Erythroblast (primary cell): ENCODE results near the gene CACNG6.

Source experiments
- DNase-seq, 2 experiments: peaks; one replicate each; lab custom pipeline; 2025; lab: John Stamatoyannopoulos, UW
- GATA1 ChIP-seq: IDR thresholded peaks from 2 replicates; pipeline ENCODE4 v1.6.1; 2011; ENCODE audit warnings: low read depth, mild to moderate bottlenecking, control low read depth, low read length, moderate library complexity
- POLR2A ChIP-seq: IDR thresholded peaks from 2 replicates; pipeline ENCODE4 v1.6.1; 2011; ENCODE audit warnings: mild to moderate bottlenecking, low read length

The CACNG6 gene

GRCh38 chr19:53960187-53960586 lies 31.2 kb upstream of the CACNG6 start:
- TF ChIP-seq POLR2A (no peak), GATA1 (no peak)
- no peak for DNase-seq

GRCh38 chr19:53960886-53961285 lies 30.6 kb upstream of the CACNG6 start:
- no peak for TF ChIP-seq POLR2A

GRCh38 chr19:53961523-53962356 lies 29.7 kb upstream of the CACNG6 start:
- DNase-seq: no peak
- TF ChIP-seq GATA1 (no peak), POLR2A (no peak)

More at GRCh38 chr19:53960886-53961285, 30.6 kb upstream of the CACNG6 start:
- DNase-seq: no peak

GRCh38 chr19:53962887-53963431 lies 28.5 kb upstream of the CACNG6 start, which contains the start of gene CACNG8:
Gene CACNG8, plus strand, starts transcription at chr19:53962937.
- no peak for DNase-seq
- TF ChIP-seq POLR2A (no peak), GATA1 (no peak)

GRCh38 chr19:53965091-53965490 lies 26.3 kb upstream of the CACNG6 start:
- no peak for DNase-seq
- TF ChIP-seq GATA1 (no peak), POLR2A (no peak)

- no peak for DNase-seq
- no peak for TF ChIP-seq GATA1
- no peak for TF ChIP-seq POLR2A
Observed at GRCh38 chr19:53966931-53967330, 24.5 kb upstream of the CACNG6 start.

GRCh38 chr19:53969366-53969765 lies 22.1 kb upstream of the CACNG6 start:
- no peak for DNase-seq
- TF ChIP-seq POLR2A (no peak), GATA1 (no peak)

- DNase-seq: no peak
- no peak for TF ChIP-seq GATA1
- TF ChIP-seq POLR2A: no peak
Observed at GRCh38 chr19:53971673-53972072, 19.8 kb upstream of the CACNG6 start.

- peak; percentile 61 to 82 for DNase-seq
- TF ChIP-seq GATA1 (no peak), POLR2A (no peak)
Observed at GRCh38 chr19:53977429-53977990, 13.9 kb upstream of the CACNG6 start.

GRCh38 chr19:53977991-53978731 lies 13.3 kb upstream of the CACNG6 start:
- TF ChIP-seq POLR2A (no peak), GATA1 (no peak)
- peak in 1 of 2 experiments; percentile 40 for DNase-seq

GRCh38 chr19:53978975-53979801 lies 12.2 kb upstream of the CACNG6 start:
- TF ChIP-seq GATA1 (no peak), POLR2A (no peak)
- DNase-seq: no peak

- no peak for DNase-seq
- TF ChIP-seq GATA1: no peak
- TF ChIP-seq POLR2A: no peak
Observed at GRCh38 chr19:53980539-53981375, 10.7 kb upstream of the CACNG6 start.
